Endothelial cell of umbilical vein (primary cell): ENCODE measurements around the gene POLR2H.

Experiments
- EZH2 ChIP-seq: IDR thresholded peaks from 2 replicates; pipeline ENCODE4 v1.6.1; 2012; ENCODE audit warnings: borderline replicate concordance, low read depth, mild to moderate bottlenecking, moderate library complexity, low read length, inconsistent platforms; ENCODE audit not compliant: severe bottlenecking
- JUN ChIP-seq: IDR thresholded peaks from 2 replicates; pipeline ENCODE4 v1.6.1; 2011; ENCODE audit warnings: borderline replicate concordance, low read depth; ENCODE audit not compliant: insufficient read length, insufficient read depth
- POLR2A ChIP-seq: IDR thresholded peaks from 2 replicates; pipeline ENCODE4 v1.6.1; 2012; ENCODE audit warnings: low read depth, mild to moderate bottlenecking, control low read depth, low read length
- POLR2AphosphoS5 ChIP-seq: IDR thresholded peaks from 2 replicates; pipeline ENCODE4 v1.6.1; 2012; ENCODE audit warnings: low read depth, mild to moderate bottlenecking, control low read depth, low read length, moderate library complexity; ENCODE audit not compliant: insufficient read depth
- TF ChIP-seq, protein P1 (sequence below), 2 donors: IDR thresholded peaks; 1 replicate in 1 of 2; 2 replicates in 1 of 2; pipeline ENCODE4 v1.5.1; 2011; ENCODE audit warnings: low read length in 2 of 2, mild to moderate bottlenecking in 2 of 2, moderate library complexity in 2 of 2, control low read depth in 1 of 2, inconsistent platforms in 1 of 2, low read depth in 1 of 2; ENCODE audit not compliant: insufficient read depth in 1 of 2; ENCODE audit errors: extremely low read depth in 1 of 2

DNA sequence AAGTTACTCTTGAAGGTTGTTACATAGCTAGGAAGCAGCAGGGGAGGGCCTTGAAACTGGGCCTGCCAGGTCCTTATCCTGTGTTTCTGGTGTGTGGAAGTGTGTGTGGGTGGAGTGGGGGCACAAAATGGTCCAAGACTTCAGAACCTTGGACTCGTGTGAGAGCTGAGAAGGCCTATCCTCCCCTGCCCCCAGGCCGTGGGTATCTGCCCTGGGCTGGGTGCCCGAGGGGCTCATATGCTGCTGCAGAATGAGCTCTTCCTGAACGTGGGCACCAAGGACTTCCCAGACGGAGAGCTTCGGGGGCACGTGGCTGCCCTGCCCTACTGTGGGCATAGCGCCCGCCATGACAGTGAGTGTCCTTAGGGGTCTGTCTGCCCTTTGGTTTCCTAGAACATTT is 22.8 kb downstream of the POLR2H start:
- TF ChIP-seq POLR2A: no peak
- TF ChIP-seq, protein P1, sequence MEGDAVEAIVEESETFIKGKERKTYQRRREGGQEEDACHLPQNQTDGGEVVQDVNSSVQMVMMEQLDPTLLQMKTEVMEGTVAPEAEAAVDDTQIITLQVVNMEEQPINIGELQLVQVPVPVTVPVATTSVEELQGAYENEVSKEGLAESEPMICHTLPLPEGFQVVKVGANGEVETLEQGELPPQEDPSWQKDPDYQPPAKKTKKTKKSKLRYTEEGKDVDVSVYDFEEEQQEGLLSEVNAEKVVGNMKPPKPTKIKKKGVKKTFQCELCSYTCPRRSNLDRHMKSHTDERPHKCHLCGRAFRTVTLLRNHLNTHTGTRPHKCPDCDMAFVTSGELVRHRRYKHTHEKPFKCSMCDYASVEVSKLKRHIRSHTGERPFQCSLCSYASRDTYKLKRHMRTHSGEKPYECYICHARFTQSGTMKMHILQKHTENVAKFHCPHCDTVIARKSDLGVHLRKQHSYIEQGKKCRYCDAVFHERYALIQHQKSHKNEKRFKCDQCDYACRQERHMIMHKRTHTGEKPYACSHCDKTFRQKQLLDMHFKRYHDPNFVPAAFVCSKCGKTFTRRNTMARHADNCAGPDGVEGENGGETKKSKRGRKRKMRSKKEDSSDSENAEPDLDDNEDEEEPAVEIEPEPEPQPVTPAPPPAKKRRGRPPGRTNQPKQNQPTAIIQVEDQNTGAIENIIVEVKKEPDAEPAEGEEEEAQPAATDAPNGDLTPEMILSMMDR (IDR thresholded peaks at IDR 0.05; ENCODE audit: extremely low read depth in 1 of 2, insufficient read depth in 1 of 2, low read depth in 1 of 2, low read length in 2 of 2): no peak
- TF ChIP-seq EZH2: no peak
- TF ChIP-seq POLR2AphosphoS5: no peak
- TF ChIP-seq JUN: no peak
